ENCODE results near the gene ARHGAP30. TPM values are rescaled to one million over a fixed set of nuclear protein-coding genes. Genes with fewer than 3 reads are reported as not detected.

The ARHGAP30 gene
- total RNA-seq, 1 experiment from 2014 or later, result 1.7 TPM

- no peaks in the 10 kb centered on the region for H3K9me3 Mint-ChIP-seq (ENCODE audit: low read depth, unreplicated experiment)
- TF ChIP-seq CTCF (IDR thresholded peaks at IDR 0.05; ENCODE audit: unreplicated experiment), result no peak
- CTCF ChIA-PET, result interaction anchor here (1.2 kb wide), 1 partner anchor 10 kb away, joined by 5 read pairs; no protein-coding TSS in a partner anchor
- H3K4me3 Mint-ChIP-seq (ENCODE audit: low read depth, unreplicated experiment), result no peak overlapping the region
- H3K27ac Mint-ChIP-seq (ENCODE audit: unreplicated experiment), result peak overlapping the region; percentile 39
- H3K4me1 Mint-ChIP-seq (ENCODE audit: low read depth, unreplicated experiment), result peaks cover 73% of the 10 kb centered on the region
- H3K27me3 Mint-ChIP-seq (ENCODE audit: unreplicated experiment), result no peaks in the 10 kb centered on the region
- H3K36me3 Mint-ChIP-seq (ENCODE audit: insufficient read depth, unreplicated experiment), result peaks cover 24% of the 10 kb centered on the region
- intact Hi-C loops (cut with micrococcal nuclease; ENCODE audit: unreplicated experiment), result no loop called here
- no TSS peak for BruUV-seq (replicated peaks)
- DNase-seq, result peak; percentile 67
Measured at GRCh38 chr1:161092621-161093028, 22.9 kb upstream of the ARHGAP30 start.

GRCh38 chr1:161091796-161092507 lies 22.3 kb upstream of the ARHGAP30 start:
- CTCF ChIA-PET, result interaction anchor here (1.2 kb wide), 1 partner anchor 9 kb away, joined by 5 read pairs; no protein-coding TSS in a partner anchor
- Mint-ChIP-seq H3K4me1 (ENCODE audit: low read depth, unreplicated experiment) (peaks cover 73% of the 10 kb centered on the region), H3K9me3 (ENCODE audit: low read depth, unreplicated experiment) (no peaks in the 10 kb centered on the region), H3K27ac (ENCODE audit: unreplicated experiment) (peak overlapping the region; percentile 39), H3K27me3 (ENCODE audit: unreplicated experiment) (no peaks in the 10 kb centered on the region), H3K4me3 (ENCODE audit: low read depth, unreplicated experiment) (no peak overlapping the region), H3K36me3 (ENCODE audit: insufficient read depth, unreplicated experiment) (peaks cover 26% of the 10 kb centered on the region)
- intact Hi-C loops (cut with micrococcal nuclease; ENCODE audit: unreplicated experiment), result no loop called here
- no TSS peak for BruUV-seq (replicated peaks)
- TF ChIP-seq CTCF (IDR thresholded peaks at IDR 0.05; ENCODE audit: unreplicated experiment), result no peak
- no peak for DNase-seq

GRCh38 chr1:161091093-161091492 lies 21.4 kb upstream of the ARHGAP30 start:
- intact Hi-C loops (cut with micrococcal nuclease; ENCODE audit: unreplicated experiment), result no loop called here
- Mint-ChIP-seq H3K27ac (ENCODE audit: unreplicated experiment) (no peak overlapping the region), H3K27me3 (ENCODE audit: unreplicated experiment) (no peaks in the 10 kb centered on the region), H3K4me3 (ENCODE audit: low read depth, unreplicated experiment) (no peak overlapping the region), H3K9me3 (ENCODE audit: low read depth, unreplicated experiment) (no peaks in the 10 kb centered on the region), H3K4me1 (ENCODE audit: low read depth, unreplicated experiment) (peaks cover 73% of the 10 kb centered on the region), H3K36me3 (ENCODE audit: insufficient read depth, unreplicated experiment) (peaks cover 34% of the 10 kb centered on the region)
- CTCF ChIA-PET, result no interaction called here
- BruUV-seq (replicated peaks), result no TSS peak
- no peak for DNase-seq
- TF ChIP-seq CTCF (IDR thresholded peaks at IDR 0.05; ENCODE audit: unreplicated experiment), result no peak

- Mint-ChIP-seq H3K4me1 (ENCODE audit: low read depth, unreplicated experiment) (peaks cover 76% of the 10 kb centered on the region), H3K27ac (ENCODE audit: unreplicated experiment) (no peak overlapping the region)
- CTCF ChIA-PET, result no interaction called here
Measured at GRCh38 chr1:161090617-161091016, 20.9 kb upstream of the ARHGAP30 start.

More at GRCh38 chr1:161090617-161091016, 20.9 kb upstream of the ARHGAP30 start:
- intact Hi-C loops (cut with micrococcal nuclease; ENCODE audit: unreplicated experiment), result no loop called here
- TF ChIP-seq CTCF (IDR thresholded peaks at IDR 0.05; ENCODE audit: unreplicated experiment), result no peak
- no TSS peak for BruUV-seq (replicated peaks)
- DNase-seq, result no peak
- H3K36me3 Mint-ChIP-seq (ENCODE audit: insufficient read depth, unreplicated experiment), result peaks cover 39% of the 10 kb centered on the region
- H3K4me3 Mint-ChIP-seq (ENCODE audit: low read depth, unreplicated experiment), result no peak overlapping the region
- H3K9me3 Mint-ChIP-seq (ENCODE audit: low read depth, unreplicated experiment), result no peaks in the 10 kb centered on the region
- no peaks in the 10 kb centered on the region for H3K27me3 Mint-ChIP-seq (ENCODE audit: unreplicated experiment)

Data from Calu3 (cell line).